Mucosa of stomach (tissue), 1 donor: ENCODE measurements around the gene CAMSAP2.
"Not testable (repeated sequence)": the region's sequence is repeated elsewhere in the genome, so short reads cannot be mapped to it uniquely, and the experiment has no call there.

Experiments used
- H3K27me3 ChIP-seq: one replicate; pipeline ENCODE4 v1.7.0; 2013; ENCODE audit warnings: mild to moderate bottlenecking, low read length; ENCODE audit not compliant: control insufficient read depth, insufficient read depth
- H3K36me3 ChIP-seq: one replicate; pipeline ENCODE4 v1.7.0; 2013; ENCODE audit warnings: low read length; ENCODE audit not compliant: control insufficient read depth, insufficient read depth
- H3K4me1 ChIP-seq: one replicate; pipeline ENCODE4 v1.7.0; 2013; ENCODE audit warnings: mild to moderate bottlenecking, low read length; ENCODE audit not compliant: control insufficient read depth, insufficient read depth
- H3K4me3 ChIP-seq: one replicate; pipeline ENCODE4 v1.7.0; 2013; ENCODE audit warnings: low read length
- H3K9ac ChIP-seq: one replicate; pipeline ENCODE4 v1.7.0; 2013; ENCODE audit warnings: mild to moderate bottlenecking, low read length, moderate library complexity
- H3K9me3 ChIP-seq: one replicate; pipeline ENCODE4 v1.7.0; 2013; ENCODE audit warnings: mild to moderate bottlenecking, low read length, moderate library complexity; ENCODE audit not compliant: control insufficient read depth
- donor health status: Pancreatic carcinoma.

CAMSAP2 gene

DNA sequence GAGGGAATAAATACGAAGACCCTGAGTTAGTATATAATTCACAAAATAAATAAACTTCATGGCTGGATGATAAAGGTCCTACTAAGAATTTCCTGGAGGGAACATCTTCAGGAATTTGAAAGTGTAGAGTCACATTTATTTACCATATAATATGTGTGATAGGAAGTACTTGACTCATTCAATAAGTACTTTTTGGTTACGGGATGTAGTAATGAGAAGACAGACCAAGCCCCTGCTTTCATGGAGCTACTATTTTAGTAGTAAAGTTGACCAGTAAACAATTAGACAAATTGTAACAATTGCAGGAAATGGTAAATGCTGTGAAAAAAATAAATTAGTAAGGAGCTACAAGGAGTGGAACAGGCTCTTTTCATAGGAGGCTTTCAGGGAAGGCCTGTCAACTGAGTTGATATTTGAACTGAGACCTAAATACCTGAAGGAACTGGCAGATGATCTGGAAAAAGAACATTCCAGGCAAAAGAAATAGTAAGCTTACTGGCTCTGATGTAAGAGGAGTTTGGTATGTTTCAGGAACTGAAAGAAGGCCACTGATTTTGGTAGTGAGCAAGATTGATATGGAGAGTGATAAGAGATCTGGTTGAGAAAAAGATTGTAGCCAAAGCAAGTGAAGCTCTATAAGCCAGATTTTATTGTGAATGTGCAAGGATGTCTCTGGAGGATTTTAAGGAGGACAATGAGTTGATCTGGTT is 36.2 kb downstream of the CAMSAP2 start:
- H3K4me3 ChIP-seq, result no peak overlapping the region
- no peak overlapping the region for H3K9ac ChIP-seq
- H3K9me3 ChIP-seq, result no peaks in the 10 kb centered on the region
- H3K4me1 ChIP-seq, result no peaks in the 10 kb centered on the region
- H3K36me3 ChIP-seq, result no peaks in the 10 kb centered on the region
- no peaks in the 10 kb centered on the region for H3K27me3 ChIP-seq

- H3K9me3 ChIP-seq, result no peaks in the 10 kb centered on the region
- no peaks in the 10 kb centered on the region for H3K36me3 ChIP-seq
- no peaks in the 10 kb centered on the region for H3K4me1 ChIP-seq
- H3K9ac ChIP-seq, result no peak overlapping the region
- no peak overlapping the region for H3K4me3 ChIP-seq
- H3K27me3 ChIP-seq, result no peaks in the 10 kb centered on the region
Measured at GRCh38 chr1:200775850-200776249, 37.2 kb downstream of the CAMSAP2 start.

DNA sequence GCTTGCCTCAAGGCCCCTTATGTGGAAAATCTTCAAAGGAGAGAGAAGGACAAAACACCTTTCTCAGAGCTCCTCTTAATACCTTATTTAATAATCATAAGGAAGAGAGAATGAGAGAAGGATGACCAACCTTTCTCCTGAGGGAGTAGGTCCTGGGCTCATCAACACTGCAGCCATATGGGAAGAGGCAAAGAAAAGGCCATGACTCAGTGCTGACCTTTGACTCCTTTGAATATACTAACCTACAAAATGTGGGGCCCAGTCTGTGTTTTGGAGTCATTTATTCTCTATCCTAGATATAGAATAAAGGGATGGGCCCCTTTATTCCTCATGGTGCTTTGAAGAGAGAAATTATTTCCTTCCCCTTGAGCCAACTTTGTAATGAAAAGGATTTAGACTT is 38.3 kb downstream of the CAMSAP2 start:
- no peaks in the 10 kb centered on the region for H3K4me1 ChIP-seq
- no peaks in the 10 kb centered on the region for H3K36me3 ChIP-seq
- H3K27me3 ChIP-seq, result no peaks in the 10 kb centered on the region
- no peak overlapping the region for H3K9ac ChIP-seq
- H3K9me3 ChIP-seq, result no peaks in the 10 kb centered on the region
- H3K4me3 ChIP-seq, result no peak overlapping the region

DNA sequence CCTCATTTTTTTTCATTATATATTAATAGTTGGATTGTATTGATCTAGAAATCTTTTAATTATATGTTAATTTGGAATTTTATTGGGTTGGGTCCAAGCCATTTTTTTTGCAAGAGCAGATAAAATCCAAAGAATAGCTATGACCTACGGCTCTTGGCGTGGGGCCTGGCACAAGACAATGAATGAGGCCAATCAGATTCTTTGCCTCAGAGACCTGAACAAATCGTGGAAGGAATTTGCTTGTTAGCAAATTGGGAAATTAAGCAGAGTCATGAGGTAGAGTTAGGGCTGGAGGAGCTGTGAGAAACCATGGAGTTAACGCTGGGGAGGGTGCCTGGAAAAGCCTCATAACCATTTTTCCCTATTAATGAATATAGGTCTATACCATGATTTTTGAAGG is 40.1 kb downstream of the CAMSAP2 start:
- Histone ChIP-seq H3K36me3 (no peaks in the 10 kb centered on the region), H3K4me1 (no peaks in the 10 kb centered on the region), H3K9me3 (no peaks in the 10 kb centered on the region), H3K9ac (no peak overlapping the region), H3K4me3 (no peak overlapping the region), H3K27me3 (no peaks in the 10 kb centered on the region)

DNA sequence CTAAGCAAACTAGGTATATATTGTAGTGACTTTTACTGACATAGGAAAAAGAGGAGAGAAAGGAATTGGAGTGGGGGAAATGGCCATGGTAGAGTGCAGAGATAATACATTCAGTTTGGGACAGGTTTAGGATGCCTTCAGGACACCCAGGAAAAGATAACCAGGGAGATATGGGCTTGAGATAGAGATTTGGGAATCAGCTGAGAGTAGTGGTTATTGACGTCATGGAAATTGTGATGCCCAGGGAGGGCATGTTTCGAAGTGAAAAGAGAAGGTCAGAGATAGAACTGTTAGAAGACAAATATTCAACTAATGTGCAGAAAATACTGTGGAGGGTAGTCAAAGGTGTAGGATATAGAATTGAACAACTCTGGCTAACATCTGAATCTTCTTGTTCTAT is 40.6 kb downstream of the CAMSAP2 start:
- Histone ChIP-seq H3K4me3 (no peak overlapping the region), H3K27me3 (no peaks in the 10 kb centered on the region), H3K9ac (no peak overlapping the region), H3K9me3 (no peaks in the 10 kb centered on the region), H3K36me3 (no peaks in the 10 kb centered on the region), H3K4me1 (no peaks in the 10 kb centered on the region)

DNA sequence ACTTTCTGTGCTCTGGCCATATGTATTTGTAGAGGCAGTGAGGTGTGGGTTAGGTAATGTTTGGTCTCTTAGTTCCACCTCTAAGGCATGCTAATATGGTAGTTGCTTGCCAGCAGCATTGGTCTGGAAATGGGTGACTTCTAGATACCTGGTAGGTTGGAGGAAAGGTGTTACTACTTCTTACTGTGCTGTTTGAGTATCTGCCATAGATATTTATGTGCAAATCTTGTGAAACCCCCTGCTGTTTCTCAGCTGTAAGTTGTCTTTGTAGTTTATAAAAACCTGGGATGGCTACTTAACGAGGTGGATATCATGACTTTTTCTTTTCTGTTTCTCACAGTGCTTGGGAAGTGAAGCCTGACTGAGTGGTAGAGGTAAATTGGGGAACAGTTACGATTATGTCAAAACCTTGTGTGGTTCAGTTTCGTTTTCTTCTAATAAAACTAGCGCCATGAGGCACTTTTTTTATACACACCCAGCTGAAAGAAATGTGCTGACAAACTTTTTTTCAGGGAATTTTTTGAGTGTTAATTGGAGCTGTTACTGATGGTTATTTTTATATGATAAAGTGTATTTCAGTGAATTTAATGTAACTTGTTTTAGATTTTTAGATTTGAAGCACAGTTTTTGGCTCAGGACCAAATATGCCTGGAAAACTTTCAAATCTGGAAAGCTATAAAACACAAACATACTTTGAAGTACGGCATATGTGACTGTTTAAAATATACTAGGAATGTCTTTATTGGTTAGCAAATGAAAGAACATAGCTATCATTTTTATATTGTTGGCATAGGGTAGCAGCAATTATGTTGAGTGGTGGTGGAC is 42.1 kb downstream of the CAMSAP2 start:
- no peak overlapping the region for H3K4me3 ChIP-seq
- H3K9ac ChIP-seq, result no peak overlapping the region

GRCh38 chr1:200783926-200784325 is 45.2 kb downstream of the CAMSAP2 start:
- Histone ChIP-seq H3K4me3 (no peak overlapping the region), H3K9me3 (no peaks in the 10 kb centered on the region), H3K9ac (no peak overlapping the region), H3K4me1 (no peaks in the 10 kb centered on the region), H3K27me3 (no peaks in the 10 kb centered on the region), H3K36me3 (no peaks in the 10 kb centered on the region)

More for the DNA sequence above, 42.1 kb downstream of the CAMSAP2 start:
- no peaks in the 10 kb centered on the region for H3K9me3 ChIP-seq
- no peaks in the 10 kb centered on the region for H3K27me3 ChIP-seq
- H3K36me3 ChIP-seq, result no peaks in the 10 kb centered on the region
- H3K4me1 ChIP-seq, result no peaks in the 10 kb centered on the region

GRCh38 chr1:200784576-200784975 is 45.9 kb downstream of the CAMSAP2 start:
- Histone ChIP-seq H3K27me3 (no peaks in the 10 kb centered on the region), H3K36me3 (no peaks in the 10 kb centered on the region), H3K4me3 (no peak overlapping the region), H3K9me3 (no peaks in the 10 kb centered on the region), H3K4me1 (no peaks in the 10 kb centered on the region), H3K9ac (no peak overlapping the region)

- no peaks in the 10 kb centered on the region for H3K27me3 ChIP-seq
- no peaks in the 10 kb centered on the region for H3K4me1 ChIP-seq
- H3K36me3 ChIP-seq, result no peaks in the 10 kb centered on the region
- no peak overlapping the region for H3K9ac ChIP-seq
- H3K4me3 ChIP-seq, result no peak overlapping the region
- H3K9me3 ChIP-seq, result no peaks in the 10 kb centered on the region
Measured at GRCh38 chr1:200786788-200787187, 48.1 kb downstream of the CAMSAP2 start.

DNA sequence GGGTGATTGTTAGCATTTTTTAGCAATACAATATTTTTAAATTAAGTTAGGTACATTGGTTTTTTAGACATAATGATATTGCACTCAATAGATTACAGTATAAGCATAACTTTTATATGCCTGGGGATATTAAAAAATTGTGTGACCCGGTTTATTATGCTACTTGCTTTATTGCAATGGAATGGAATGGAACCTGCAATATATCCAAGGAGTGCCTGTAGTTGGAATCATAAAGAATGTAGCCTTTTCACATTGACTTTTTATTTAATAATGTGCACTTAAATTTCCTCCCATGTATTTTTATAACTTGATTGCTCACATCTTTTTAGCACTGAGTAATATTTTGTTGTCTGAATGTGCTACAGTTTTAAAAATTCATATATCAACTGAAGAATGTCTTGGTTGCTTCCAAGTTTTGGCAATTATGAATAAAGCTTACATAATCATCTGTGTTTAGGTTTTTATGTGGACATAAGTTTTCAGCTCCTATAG is 49.2 kb downstream of the CAMSAP2 start:
- no peak overlapping the region for H3K9ac ChIP-seq
- H3K9me3 ChIP-seq, result no peaks in the 10 kb centered on the region
- no peaks in the 10 kb centered on the region for H3K4me1 ChIP-seq
- H3K36me3 ChIP-seq, result no peaks in the 10 kb centered on the region
- H3K27me3 ChIP-seq, result no peaks in the 10 kb centered on the region
- no peak overlapping the region for H3K4me3 ChIP-seq

- H3K4me3 ChIP-seq, H3K36me3 ChIP-seq, H3K9ac ChIP-seq, H3K27me3 ChIP-seq, H3K9me3 ChIP-seq, H3K4me1 ChIP-seq: not testable (repeated sequence)
Measured at GRCh38 chr1:200791012-200791411, 52.3 kb downstream of the CAMSAP2 start.

- H3K4me3 ChIP-seq, result no peak overlapping the region
- no peaks in the 10 kb centered on the region for H3K27me3 ChIP-seq
- H3K36me3 ChIP-seq, result no peaks in the 10 kb centered on the region
- H3K9me3 ChIP-seq, result no peaks in the 10 kb centered on the region
- no peaks in the 10 kb centered on the region for H3K4me1 ChIP-seq
- H3K9ac ChIP-seq, result no peak overlapping the region
Measured at GRCh38 chr1:200793677-200794076, 55.0 kb downstream of the CAMSAP2 start.
